ENCODE measurements around the gene PATL1.
"Not testable (repeated sequence)": the region's sequence is repeated elsewhere in the genome, so short reads cannot be mapped to it uniquely, and the experiment has no call there.

PATL1 gene, protein sequence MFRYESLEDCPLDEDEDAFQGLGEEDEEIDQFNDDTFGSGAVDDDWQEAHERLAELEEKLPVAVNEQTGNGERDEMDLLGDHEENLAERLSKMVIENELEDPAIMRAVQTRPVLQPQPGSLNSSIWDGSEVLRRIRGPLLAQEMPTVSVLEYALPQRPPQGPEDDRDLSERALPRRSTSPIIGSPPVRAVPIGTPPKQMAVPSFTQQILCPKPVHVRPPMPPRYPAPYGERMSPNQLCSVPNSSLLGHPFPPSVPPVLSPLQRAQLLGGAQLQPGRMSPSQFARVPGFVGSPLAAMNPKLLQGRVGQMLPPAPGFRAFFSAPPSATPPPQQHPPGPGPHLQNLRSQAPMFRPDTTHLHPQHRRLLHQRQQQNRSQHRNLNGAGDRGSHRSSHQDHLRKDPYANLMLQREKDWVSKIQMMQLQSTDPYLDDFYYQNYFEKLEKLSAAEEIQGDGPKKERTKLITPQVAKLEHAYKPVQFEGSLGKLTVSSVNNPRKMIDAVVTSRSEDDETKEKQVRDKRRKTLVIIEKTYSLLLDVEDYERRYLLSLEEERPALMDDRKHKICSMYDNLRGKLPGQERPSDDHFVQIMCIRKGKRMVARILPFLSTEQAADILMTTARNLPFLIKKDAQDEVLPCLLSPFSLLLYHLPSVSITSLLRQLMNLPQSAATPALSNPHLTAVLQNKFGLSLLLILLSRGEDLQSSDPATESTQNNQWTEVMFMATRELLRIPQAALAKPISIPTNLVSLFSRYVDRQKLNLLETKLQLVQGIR

GRCh38 chr11:59668950-59669610 is at the start of gene PATL1:
Gene PATL1 (minus strand): TSS chr11:59669037. CDS start chr11:59668895, 142 bp downstream.
- DNase-seq, result peak; percentile 95 to 96

- DNase-seq, result no peak
Measured at GRCh38 chr11:59716051-59716450, 47.2 kb upstream of the PATL1 start.

- no peak for DNase-seq
Measured at GRCh38 chr11:59713745-59714144, 44.9 kb upstream of the PATL1 start, which contains the start of gene OR10V1. Gene OR10V1 (minus strand): TSS chr11:59713845. CDS start chr11:59713845, 0 bp downstream.

DNA sequence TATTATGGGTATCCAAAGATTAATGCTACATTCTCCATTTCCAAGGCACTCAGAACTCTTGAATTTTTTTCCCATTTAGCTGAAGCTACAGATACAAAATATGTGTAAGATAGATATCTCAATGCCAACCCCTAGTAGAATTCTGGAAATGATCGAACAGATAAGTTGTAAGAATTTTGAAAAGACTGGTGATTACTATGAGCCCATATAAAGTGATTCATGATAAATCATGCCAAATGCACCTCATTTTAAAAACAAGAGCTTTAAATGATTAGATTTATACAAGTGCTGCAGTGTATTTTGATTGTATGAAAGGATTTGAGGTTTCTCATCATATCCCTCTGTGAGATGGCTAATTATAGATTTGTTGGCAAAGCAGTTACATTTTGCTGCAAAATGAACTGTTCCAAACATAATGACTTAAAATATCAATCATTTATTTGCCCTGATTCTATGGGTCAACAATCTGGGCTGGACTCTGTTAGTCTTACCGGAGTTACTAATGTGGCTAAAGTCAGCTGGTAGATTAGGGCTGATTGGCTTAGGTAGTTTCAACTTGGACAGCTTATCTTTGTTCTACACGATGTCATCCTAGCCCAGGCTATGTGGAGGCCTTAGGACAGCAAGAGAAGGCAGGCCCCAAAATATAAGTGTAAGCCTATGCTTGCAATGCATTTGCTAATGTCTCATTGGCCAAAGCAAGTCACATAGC is 41.5 kb upstream of the PATL1 start:
- DNase-seq, result no peak

DNA sequence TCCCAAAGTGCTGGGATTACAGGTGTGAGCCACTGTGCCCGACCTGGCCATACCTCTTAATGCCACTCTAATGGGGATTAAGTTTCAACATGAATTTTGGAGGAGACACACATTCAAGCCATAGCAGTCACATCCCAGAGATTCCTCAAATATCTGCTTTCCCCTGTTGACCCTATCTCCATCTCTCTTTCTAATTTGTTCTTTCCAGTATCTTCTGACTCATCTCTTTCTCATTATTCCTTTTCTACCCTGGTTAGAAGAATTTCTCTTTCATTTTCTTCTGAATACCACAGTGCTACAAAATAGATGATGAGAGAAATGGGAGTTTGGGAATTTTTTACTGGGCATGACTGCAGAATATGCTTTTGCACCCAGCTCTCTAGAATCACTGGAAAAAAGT is 39.7 kb upstream of the PATL1 start:
- no peak for DNase-seq

DNA sequence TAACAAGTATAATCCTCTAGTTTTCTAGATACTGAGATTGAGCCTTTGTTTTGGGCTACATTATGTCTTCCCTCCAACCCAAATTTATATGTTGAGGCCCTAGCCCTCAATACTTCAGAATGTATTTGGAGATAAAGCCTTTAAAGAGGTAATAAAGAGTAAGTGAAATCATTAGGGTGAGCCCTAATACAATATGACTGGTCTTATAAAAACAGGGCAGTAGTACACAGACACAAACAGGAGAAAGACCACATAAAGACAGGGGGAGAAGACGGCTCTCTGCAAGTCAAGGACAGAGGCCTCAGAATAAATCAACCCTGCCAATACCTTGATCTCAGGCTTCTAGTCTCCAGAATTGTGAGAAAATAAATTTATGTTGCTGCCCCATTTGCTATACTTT is 38.5 kb upstream of the PATL1 start:
- DNase-seq, result no peak

DNA sequence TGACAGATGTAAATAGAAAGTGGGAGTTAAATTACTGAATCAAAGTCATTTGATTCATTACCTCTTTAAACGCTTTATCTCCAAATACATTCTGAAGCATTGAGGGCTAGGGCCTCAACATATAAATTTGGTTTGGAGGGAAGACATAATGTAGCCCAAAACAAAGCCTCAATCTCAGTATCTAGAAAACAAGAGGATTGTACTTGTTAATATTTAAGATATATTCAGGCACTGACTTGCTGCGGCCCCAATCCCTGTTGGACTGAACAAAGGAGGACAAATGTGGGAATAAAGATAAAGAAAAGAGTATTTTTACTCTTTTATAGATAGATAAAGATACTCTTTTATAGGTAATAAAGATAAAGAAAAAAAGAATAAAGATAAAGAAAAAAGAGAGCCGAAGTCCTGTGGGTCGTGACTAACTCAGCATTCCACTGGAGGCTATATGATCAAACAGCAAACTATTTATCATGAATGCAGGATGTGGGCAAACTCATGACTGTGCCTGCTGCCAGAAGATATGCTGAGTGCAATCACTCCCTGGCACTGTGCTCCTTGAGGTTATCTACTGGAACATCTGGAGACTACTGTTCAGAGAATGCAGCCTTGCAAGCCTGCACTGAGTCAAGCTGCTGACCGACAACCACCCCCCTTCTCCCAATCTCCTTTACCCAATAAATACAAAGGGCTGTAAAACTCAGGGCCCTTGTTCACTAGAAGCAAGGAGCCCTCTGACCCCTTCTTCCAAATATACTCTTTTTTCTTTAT is 37.9 kb upstream of the PATL1 start:
- DNase-seq, result no peak

DNA sequence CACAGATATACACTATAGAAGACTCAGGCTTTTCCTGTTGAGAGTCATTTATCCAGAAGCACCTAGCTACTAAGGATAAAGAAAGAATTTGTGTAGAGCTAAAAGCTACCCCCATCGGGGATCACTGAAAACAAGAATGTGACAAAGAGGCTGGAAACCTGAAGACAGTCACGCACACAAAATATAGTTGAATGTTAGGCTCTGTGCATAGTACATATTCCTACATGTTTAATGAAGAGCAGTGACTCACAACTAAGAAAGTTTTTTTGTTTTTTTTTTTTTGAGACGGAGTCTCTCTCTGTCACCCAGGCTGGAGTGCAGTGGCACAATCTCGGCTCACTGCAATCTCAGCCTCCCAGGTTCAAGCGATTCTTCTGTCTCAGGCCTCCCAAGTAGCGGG is 36.5 kb upstream of the PATL1 start:
- DNase-seq, result no peak

GRCh38 chr11:59703515-59703914 is 34.7 kb upstream of the PATL1 start:
- DNase-seq, result not testable (repeated sequence)

DNA sequence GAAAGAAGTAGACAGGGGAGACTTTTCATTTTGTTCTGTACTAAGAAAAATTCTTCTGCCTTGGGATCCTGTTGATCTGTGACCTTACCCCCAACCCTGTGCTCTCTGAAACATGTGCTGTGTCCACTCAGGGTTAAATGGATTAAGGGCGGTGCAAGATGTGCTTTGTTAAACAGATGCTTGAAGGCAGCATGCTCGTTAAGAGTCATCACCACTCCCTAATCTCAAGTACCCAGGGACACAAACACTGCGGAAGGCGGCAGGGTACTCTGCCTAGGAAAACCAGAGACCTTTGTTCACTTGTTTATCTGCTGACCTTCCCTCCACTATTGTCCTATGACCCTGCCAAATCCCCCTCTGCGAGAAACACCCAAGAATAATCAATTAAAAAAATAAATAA is 31.3 kb upstream of the PATL1 start:
- DNase-seq, result not testable (repeated sequence)

GRCh38 chr11:59698506-59698905 is 29.7 kb upstream of the PATL1 start:
- no peak for DNase-seq

DNA sequence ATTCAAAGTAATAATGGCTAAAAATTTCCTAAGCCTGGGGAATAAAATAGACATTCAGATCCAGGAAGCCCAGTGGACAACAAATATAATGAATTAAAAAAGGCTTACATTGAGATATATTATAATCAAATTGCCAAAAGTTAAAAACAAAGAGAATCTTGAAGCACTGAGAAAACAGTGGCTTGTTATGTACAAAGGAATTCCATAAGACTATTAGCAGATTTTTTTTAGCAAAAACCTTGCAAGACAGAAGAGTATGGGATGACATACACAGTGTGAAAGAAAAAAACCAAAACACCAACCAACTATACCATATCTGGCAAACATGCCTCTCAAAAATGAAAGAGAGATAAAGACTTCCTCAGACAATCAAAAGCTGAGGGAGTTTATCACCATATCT is 24.1 kb upstream of the PATL1 start:
- DNase-seq, result no peak

DNA sequence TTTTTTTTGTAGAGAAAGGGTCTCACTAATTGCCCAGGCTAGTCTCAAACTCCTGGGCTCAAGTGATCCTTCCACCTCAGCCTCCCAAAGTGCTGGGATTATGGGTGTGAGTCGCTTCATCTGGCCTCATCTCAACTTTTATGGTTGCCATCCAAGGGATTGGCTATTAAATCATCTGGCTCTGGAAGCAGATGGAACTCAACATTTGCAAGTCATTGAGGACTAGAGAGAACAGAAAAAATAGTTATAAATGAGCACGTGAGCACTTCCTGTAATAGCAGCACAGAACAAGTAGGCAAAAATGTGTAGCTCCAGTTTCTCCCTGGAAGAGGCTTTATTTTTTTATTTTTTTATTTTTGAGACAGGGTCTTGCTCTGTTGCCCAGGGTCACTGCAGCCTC is 22.3 kb upstream of the PATL1 start:
- no peak for DNase-seq

GRCh38 chr11:59689015-59689414 is 20.2 kb upstream of the PATL1 start:
- no peak for DNase-seq

- DNase-seq, result not testable (repeated sequence)
Measured at GRCh38 chr11:59681260-59681725, 12.5 kb upstream of the PATL1 start.

DNA sequence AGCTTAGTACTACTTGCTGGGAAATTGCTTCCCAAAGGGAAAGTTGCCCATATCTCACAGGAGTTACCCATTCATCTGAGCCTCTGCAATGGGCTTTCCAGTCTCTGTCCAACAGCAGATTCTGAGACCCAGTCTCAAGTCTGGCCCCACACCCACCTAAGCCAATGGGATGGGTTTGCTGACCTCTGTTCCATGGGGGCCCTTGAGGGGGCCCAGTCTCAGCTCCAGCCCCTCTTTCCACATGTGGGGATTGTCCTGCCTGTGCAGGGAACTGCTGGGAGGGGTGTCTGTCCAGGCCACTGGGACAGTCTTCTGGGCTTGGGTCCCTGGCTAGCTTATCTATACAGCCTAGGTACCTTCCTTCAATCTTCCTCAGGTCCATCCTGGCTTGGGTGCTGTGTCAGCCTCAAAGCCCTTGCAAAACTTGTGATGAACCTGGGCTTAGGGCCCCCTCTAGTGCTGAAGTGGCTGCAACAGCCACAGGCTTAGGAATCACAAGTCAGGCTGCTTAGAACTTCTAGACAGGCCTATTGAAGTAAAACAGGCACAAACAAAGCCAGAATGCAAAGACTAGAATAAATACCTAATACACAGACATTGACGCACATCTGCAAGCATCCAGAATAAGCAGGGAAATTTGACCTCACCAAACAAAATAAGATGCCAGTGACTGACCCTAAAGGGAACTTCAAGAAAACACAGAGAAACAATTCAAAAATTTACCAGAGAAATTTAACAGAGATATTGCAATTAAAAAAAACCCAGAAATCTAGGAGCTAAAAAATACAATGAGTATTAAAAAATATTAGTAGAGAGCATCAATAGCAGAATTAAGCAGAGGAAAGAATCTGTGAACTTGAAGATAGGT is 11.7 kb upstream of the PATL1 start:
- peak in 1 of 2 experiments; percentile 8 for DNase-seq

- DNase-seq, result no peak
Measured at GRCh38 chr11:59679347-59679746, 10.5 kb upstream of the PATL1 start.

DNA sequence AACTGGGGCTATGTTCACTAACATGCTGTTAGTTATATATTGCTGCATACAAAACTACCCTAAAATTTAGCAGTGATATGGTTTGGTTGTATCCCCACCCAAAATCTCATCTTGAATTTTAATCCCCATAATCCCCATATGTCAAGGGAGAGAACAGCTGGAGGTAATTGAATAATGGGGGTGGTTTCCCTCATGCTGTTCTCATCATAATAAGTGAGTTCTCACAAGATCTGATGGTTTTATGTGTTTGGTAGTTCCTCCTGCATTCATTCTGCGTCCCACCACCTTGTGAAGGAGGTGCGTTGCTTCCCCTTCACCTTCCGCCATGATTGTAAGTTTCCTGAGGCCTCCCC is 10.0 kb upstream of the PATL1 start:
- DNase-seq, result no peak

DNA sequence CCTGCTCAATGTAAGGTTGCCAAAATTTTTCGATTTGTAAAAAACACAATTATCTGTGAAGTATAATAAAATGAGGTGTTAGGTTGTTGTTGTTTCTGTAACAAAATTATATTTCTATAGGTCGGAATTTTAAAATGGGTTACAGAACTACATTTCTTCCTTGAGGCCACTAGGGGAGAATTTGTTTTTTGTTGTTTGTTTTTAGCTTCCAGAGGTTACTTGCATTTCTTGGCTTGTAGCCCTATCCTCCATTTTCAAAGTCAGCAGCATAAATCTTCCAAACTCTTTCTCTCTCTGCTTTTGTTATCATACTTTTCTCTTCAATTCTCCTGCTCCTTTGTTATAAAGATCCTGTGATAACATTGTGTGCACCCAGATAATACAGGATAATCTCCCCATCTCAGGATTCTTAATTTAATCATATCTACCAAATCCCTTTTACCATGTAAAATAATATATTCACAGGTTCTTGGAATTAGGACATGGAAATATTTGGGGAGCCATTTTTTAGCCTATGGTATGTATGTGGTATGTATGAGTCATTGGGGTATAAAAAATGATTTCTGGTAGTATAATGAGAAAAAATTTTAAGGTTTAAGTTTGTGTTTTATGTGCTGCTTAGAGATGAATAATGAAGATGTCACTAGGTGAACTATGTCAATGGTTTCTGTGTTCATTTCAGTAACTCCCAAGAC is 9.4 kb upstream of the PATL1 start:
- no peak for DNase-seq

DNA sequence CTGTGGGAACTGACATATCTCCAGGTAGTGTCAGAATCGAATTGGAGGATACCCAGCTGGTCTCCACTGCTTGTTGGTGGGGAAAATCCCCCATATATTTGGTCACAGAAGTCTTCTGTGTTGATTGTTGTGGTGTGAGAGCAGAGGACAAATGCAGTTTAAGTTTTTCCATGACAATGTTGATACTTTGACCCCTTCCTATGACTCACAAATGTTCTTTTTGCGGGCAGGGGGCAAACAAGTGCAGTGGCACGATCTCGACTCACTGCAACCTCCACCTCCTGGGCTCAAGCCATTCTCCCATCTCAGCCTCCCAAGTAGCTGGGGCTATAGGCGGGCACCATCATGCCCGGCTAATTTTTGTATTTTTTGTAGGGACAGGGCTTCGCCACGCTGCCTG is 7.4 kb upstream of the PATL1 start:
- no peak for DNase-seq

All from NCI-H187 (cell line).